HCT116 (cell line): ENCODE results near the gene ABCA9. TPM values are rescaled to one million over a fixed set of nuclear protein-coding genes. Genes with fewer than 3 reads are reported as not detected.

Experiments used
- ATAC-seq: fragments of 200-7000 bp; cut with Tn5 transposase; 2 replicates; pipeline ENCODE4 v1.9.1; 2020; ENCODE audit warnings: mild to moderate bottlenecking, moderate library complexity
- BruUV-seq: library from RNA; stranded (reverse); fragments of 400-500 nt; replicated peaks from 2 replicates; lab custom pipeline; 2021; lab: Mats Ljungman, UMichigan
- CTCF ChIA-PET: fragments of 300-600 bp; sonication (Branson Sonifier 250); formaldehyde crosslinking; loops from one replicate; lab custom pipeline; 2021; ENCODE audit warnings: antibody characterized with exemption; lab: Charles Lee
- POLR2A ChIA-PET: fragments of 300-600, 350-600 bp; sonication (Branson Sonifier 250); formaldehyde crosslinking; loops from one replicate; lab custom pipeline; 2021; ENCODE audit warnings: antibody characterized with exemption; lab: Charles Lee
- RAD21 ChIA-PET, 2 experiments: fragments of 300-600 bp; sonication (Branson Sonifier 250); formaldehyde crosslinking; loops; one replicate each; lab custom pipeline; 2023; ENCODE audit warnings: low total read pairs in 2 of 2; ENCODE audit not compliant: uncharacterized antibody in 2 of 2, unreplicated experiment in 2 of 2, low non-redundant PET in 1 of 2; lab: Charles Lee
- DNase-seq: peaks from one replicate; pipeline ENCODE4 v3.0.0-alpha.2; 2010; ENCODE audit warnings: low read depth, low spot score
- H2AFZ ChIP-seq: fragments of 200-600 bp; shearing (Covaris generic), sonication (generic); 2 replicates; pipeline ENCODE4 v1.6.1; 2017; ENCODE audit warnings: low read depth, mixed run types, mixed read lengths, antibody characterized with exemption, low read length; ENCODE audit not compliant: poor library complexity, severe bottlenecking
- H3K27ac ChIP-seq: 2 replicates; pipeline ENCODE4 v1.5.1; 2012; ENCODE audit warnings: low read depth, low read length
- H3K27me3 ChIP-seq: fragments of 200-600 bp; sonication (generic); 2 replicates; pipeline ENCODE4 v1.6.1; 2016; ENCODE audit warnings: mixed run types, low read length, mixed read lengths; ENCODE audit not compliant: insufficient read depth
- H3K36me3 ChIP-seq, 2 experiments: fragments of 200-500 bp in 1 of 2; fragments of 200-600 bp in 1 of 2; sonication (Bioruptor generic) in 1 of 2; sonication (generic) in 1 of 2; 2 replicates each; pipeline versions ENCODE4 v1.5.1 to v1.6.1; 2014 to 2016; ENCODE audit warnings: low read length in 2 of 2, inconsistent platforms in 1 of 2, mixed read lengths in 1 of 2, mixed run types in 1 of 2; ENCODE audit not compliant: insufficient read depth in 2 of 2, control insufficient read depth in 1 of 2
- H3K4me1 ChIP-seq, 2 experiments: fragments of 200-600 bp in 1 of 2; sonication (generic) in 1 of 2; 2 replicates each; pipeline versions ENCODE4 v1.5.1 to v1.6.1; 2012 to 2017; ENCODE audit warnings: low read length in 2 of 2, inconsistent platforms in 1 of 2, mild to moderate bottlenecking in 1 of 2, mixed read lengths in 1 of 2, mixed run types in 1 of 2, moderate library complexity in 1 of 2; ENCODE audit not compliant: insufficient read depth in 2 of 2, control insufficient read depth in 1 of 2
- H3K4me2 ChIP-seq: fragments of 200-600 bp; sonication (generic); 2 replicates; pipeline ENCODE4 v1.6.1; 2017; ENCODE audit warnings: mixed run types, low read length, mixed read lengths
- H3K4me3 ChIP-seq, 2 experiments: fragments of 200-600 bp in 1 of 2; sonication (generic) in 1 of 2; replicated peaks in 1 of 2; 2 replicates each; pipeline ENCODE4 v1.5.1; 2011 to 2016; ENCODE audit warnings: low read length in 2 of 2, control low read depth in 1 of 2, low read depth in 1 of 2, mild to moderate bottlenecking in 1 of 2, mixed read lengths in 1 of 2, mixed run types in 1 of 2
- H3K79me2 ChIP-seq: fragments of 200-600 bp; sonication (generic); 2 replicates; pipeline ENCODE4 v1.6.1; 2017; ENCODE audit warnings: mild to moderate bottlenecking, mixed run types, low read length, moderate library complexity, mixed read lengths; ENCODE audit not compliant: insufficient read depth
- H3K9ac ChIP-seq: fragments of 200-600 bp; sonication (generic); 2 replicates; pipeline ENCODE4 v1.6.1; 2016; ENCODE audit warnings: low read length, mixed read lengths
- H3K9me2 ChIP-seq: fragments of 200-600 bp; sonication (generic), shearing (Covaris generic); 2 replicates; pipeline ENCODE4 v1.6.1; 2017; ENCODE audit warnings: mixed run types, mild to moderate bottlenecking, moderate library complexity; ENCODE audit not compliant: insufficient read depth
- H3K9me3 ChIP-seq, 2 experiments: fragments of 200-500 bp in 1 of 2; fragments of 200-600 bp in 1 of 2; sonication (Bioruptor generic) in 1 of 2; sonication (generic) in 1 of 2; 2 replicates each; pipeline ENCODE4 v1.6.1; 2014 to 2017; ENCODE audit warnings: low read length in 2 of 2, mixed read lengths in 2 of 2, inconsistent platforms in 1 of 2, low read depth in 1 of 2, mild to moderate bottlenecking in 1 of 2, mixed run types in 1 of 2, moderate library complexity in 1 of 2; ENCODE audit not compliant: control insufficient read depth in 1 of 2, insufficient read depth in 1 of 2
- H4K20me1 ChIP-seq: fragments of 200-600 bp; sonication (generic), shearing (Covaris generic); 2 replicates; pipeline ENCODE4 v1.6.1; 2017; ENCODE audit warnings: mixed run types, mild to moderate bottlenecking, moderate library complexity; ENCODE audit not compliant: insufficient read depth
- ATF3 ChIP-seq: IDR thresholded peaks from 2 replicates; pipeline ENCODE4 v1.6.1; 2012
- CEBPB ChIP-seq: IDR thresholded peaks from 2 replicates; pipeline ENCODE4 v1.6.1; 2012; ENCODE audit warnings: low read depth
- CTCF ChIP-seq, 3 experiments: fragments of 200-600 bp in 1 of 3; sonication (generic) in 1 of 3; IDR thresholded peaks in 2 of 3; conservative IDR thresholded peaks in 1 of 3; 2 replicates each; pipeline ENCODE4 v1.5.1; 2012 to 2017; ENCODE audit warnings: low read depth in 2 of 3, low read length in 2 of 3, antibody characterized with exemption in 1 of 3, borderline replicate concordance in 1 of 3, control low read depth in 1 of 3, mild to moderate bottlenecking in 1 of 3, mixed read lengths in 1 of 3, mixed run types in 1 of 3, moderate library complexity in 1 of 3; ENCODE audit not compliant: insufficient read depth in 1 of 3
- EGR1 ChIP-seq: IDR thresholded peaks from 2 replicates; pipeline ENCODE4 v1.6.1; 2012; ENCODE audit warnings: low read depth
- EZH2 ChIP-seq: fragments of 200-600 bp; sonication (generic); IDR thresholded peaks from 2 replicates; pipeline ENCODE4 v1.6.1; 2017; ENCODE audit warnings: antibody characterized with exemption, mixed run types
- EZH2phosphoT487 ChIP-seq: fragments of 200-600 bp; IDR thresholded peaks from 2 replicates; pipeline ENCODE4 v1.6.1; 2018; ENCODE audit warnings: antibody characterized with exemption, borderline replicate concordance
- FOSL1 ChIP-seq: IDR thresholded peaks from 2 replicates; pipeline ENCODE4 v1.6.1; 2012; ENCODE audit warnings: low read depth
- MAX ChIP-seq: IDR thresholded peaks from 2 replicates; pipeline ENCODE4 v1.6.1; 2012
- POLR2A ChIP-seq: IDR thresholded peaks from 2 replicates; pipeline ENCODE4 v1.7.0; 2011; ENCODE audit warnings: borderline replicate concordance; ENCODE audit not compliant: insufficient read depth, insufficient read length; ENCODE audit errors: extremely low read depth
- POLR2AphosphoS5 ChIP-seq: IDR thresholded peaks from 2 replicates; pipeline ENCODE4 v1.6.1; 2011; ENCODE audit warnings: mild to moderate bottlenecking, low read depth, low read length, moderate library complexity
- REST ChIP-seq: IDR thresholded peaks from 2 replicates; pipeline ENCODE4 v1.6.1; 2012; ENCODE audit warnings: low read depth
- SIN3A ChIP-seq: IDR thresholded peaks from 2 replicates; pipeline ENCODE4 v1.6.1; 2012; ENCODE audit warnings: low read depth
- SRF ChIP-seq: IDR thresholded peaks from 2 replicates; pipeline ENCODE4 v1.6.1; 2012; ENCODE audit warnings: low read depth
- YY1 ChIP-seq: IDR thresholded peaks from 2 replicates; pipeline ENCODE4 v1.6.1; 2011; ENCODE audit warnings: low read length, low read depth, moderate library complexity, mild to moderate bottlenecking; ENCODE audit not compliant: insufficient replicate concordance; ENCODE audit errors: extremely low read depth
- ZBTB33 ChIP-seq: IDR thresholded peaks from 2 replicates; pipeline ENCODE4 v1.6.1; 2011; ENCODE audit warnings: mild to moderate bottlenecking, low read length, moderate library complexity; ENCODE audit not compliant: insufficient replicate concordance; ENCODE audit errors: extremely low read depth
- ZFX ChIP-seq: fragments of 450-650 bp; IDR thresholded peaks from 2 replicates; pipeline ENCODE4 v1.6.1; 2017
- ZNF274 ChIP-seq: fragments of 200-500 bp; sonication (Bioruptor generic); IDR thresholded peaks from 2 replicates; pipeline ENCODE4 v1.6.1; 2014; ENCODE audit warnings: mild to moderate bottlenecking, low read depth, low read length, inconsistent platforms
- intact Hi-C: fragments of 100-400 bp; cut with micrococcal nuclease; formaldehyde crosslinking; loops from 2 replicates; pipeline ENCODE4 v1.10.0; 2022
- total RNA-seq: library from RNA; stranded (reverse); gene quantifications from one replicate; pipeline ENCODE4 v1.2.1, GENCODE V29; 2021; ENCODE audit not compliant: unreplicated experiment

Gene ABCA9
- total RNA-seq, 1 experiment from 2014 or later, result not detected

GRCh38 chr17:69009930-69010329 lies 50.8 kb downstream of the ABCA9 start:
- no peaks in the 10 kb centered on the region for H3K36me3 ChIP-seq
- H3K4me1 ChIP-seq, result no peaks in the 10 kb centered on the region
- H3K27ac ChIP-seq, result no peak overlapping the region
- no peaks in the 10 kb centered on the region for H4K20me1 ChIP-seq
- H3K4me2 ChIP-seq, result no peak overlapping the region
- ATAC-seq, result no peak
- TF ChIP-seq SIN3A, result no peak
- no peak for TF ChIP-seq FOSL1
- TF ChIP-seq CTCF (IDR thresholded peaks at IDR 0.05 in 2 of 3, conservative IDR thresholded peaks at IDR 0.05 in 1 of 3; ENCODE audit: borderline replicate concordance in 1 of 3, insufficient read depth in 1 of 3, low read depth in 2 of 3, low read length in 2 of 3), result no peak
- no peak for TF ChIP-seq ATF3
- TF ChIP-seq REST, result no peak
- TF ChIP-seq MAX, result no peak
- no peak for TF ChIP-seq EZH2phosphoT487
- no peak for TF ChIP-seq EGR1
- TF ChIP-seq ZFX, result no peak
- TF ChIP-seq ZBTB33, result no peak
- no peak for TF ChIP-seq CEBPB
- TF ChIP-seq ZNF274, result no peak
- TF ChIP-seq EZH2, result no peak
- TF ChIP-seq YY1, result no peak
- TF ChIP-seq POLR2A, result no peak
- no peak for TF ChIP-seq POLR2AphosphoS5
- no peak for TF ChIP-seq SRF
- TF ChIP-seq, all 23 proteins: peak for 0
- no TSS peak for BruUV-seq
- ChIA-PET CTCF (no interaction called here), RAD21 (no interaction called here), POLR2A (no interaction called here)
- no peaks in the 10 kb centered on the region for H3K27me3 ChIP-seq
- DNase-seq, result no peak
- no peak overlapping the region for H3K9ac ChIP-seq
- intact Hi-C loops, result no loop called here
- H3K9me3 ChIP-seq, result no peaks in the 10 kb centered on the region
- H3K4me3 ChIP-seq, result no peak overlapping the region
- no peak overlapping the region for H2AFZ ChIP-seq
- no peaks in the 10 kb centered on the region for H3K79me2 ChIP-seq
- H3K9me2 ChIP-seq, result no peaks in the 10 kb centered on the region
